A172 (cell line): ENCODE data around the gene KIAA1671. TPM values are rescaled to one million over a fixed set of nuclear protein-coding genes. Genes with fewer than 3 reads are reported as not detected.
"Not testable (repeated sequence)": the region's sequence is repeated elsewhere in the genome, so short reads cannot be mapped to it uniquely, and the experiment has no call there.

Experiments used
- DNase-seq: peaks from one replicate; pipeline ENCODE4 v3.0.0-alpha.2; 2015; ENCODE audit warnings: low spot score
- total RNA-seq: library from RNA; depleted of rRNA; stranded (reverse); fragments of >200 nt; shearing (Covaris generic); gene quantifications from 2 replicates; pipeline ENCODE4 v1.2.3, GENCODE V29; 2014

The KIAA1671 gene
- total RNA-seq, 1 experiment from 2014 or later: 6.1 TPM

- no peak for DNase-seq
Observed at GRCh38 chr22:25167834-25168601, 215.5 kb downstream of the KIAA1671 start.

GRCh38 chr22:25169278-25170031 lies 216.9 kb downstream of the KIAA1671 start:
- DNase-seq: no peak

DNA sequence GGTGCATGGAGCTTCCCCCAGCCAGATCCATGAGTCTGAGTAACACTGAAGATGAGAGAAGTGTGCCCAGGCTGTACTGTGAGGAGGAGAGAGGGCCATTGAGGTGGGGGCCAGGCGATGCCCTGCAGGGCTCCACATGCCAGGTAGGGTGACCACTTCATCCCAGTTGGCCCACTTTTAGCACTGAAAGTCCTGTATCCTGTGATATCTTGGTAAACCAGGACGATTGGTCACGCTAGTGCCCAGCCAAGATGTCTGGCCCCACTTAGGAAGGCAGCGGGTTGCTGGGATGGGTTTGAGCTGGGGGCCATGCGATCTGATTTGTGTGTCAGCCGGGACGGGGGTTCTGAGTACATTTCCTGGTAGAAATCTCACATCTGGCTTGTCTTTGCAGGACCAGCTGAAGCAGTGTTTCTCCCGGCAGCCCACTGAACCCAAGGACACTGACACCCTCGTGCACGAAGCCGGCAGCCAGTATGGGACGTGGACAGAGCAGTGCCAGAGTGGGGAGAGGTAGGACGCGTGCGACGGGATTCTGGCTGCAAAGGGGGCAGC lies 218.0 kb downstream of the KIAA1671 start:
- DNase-seq: no peak

DNA sequence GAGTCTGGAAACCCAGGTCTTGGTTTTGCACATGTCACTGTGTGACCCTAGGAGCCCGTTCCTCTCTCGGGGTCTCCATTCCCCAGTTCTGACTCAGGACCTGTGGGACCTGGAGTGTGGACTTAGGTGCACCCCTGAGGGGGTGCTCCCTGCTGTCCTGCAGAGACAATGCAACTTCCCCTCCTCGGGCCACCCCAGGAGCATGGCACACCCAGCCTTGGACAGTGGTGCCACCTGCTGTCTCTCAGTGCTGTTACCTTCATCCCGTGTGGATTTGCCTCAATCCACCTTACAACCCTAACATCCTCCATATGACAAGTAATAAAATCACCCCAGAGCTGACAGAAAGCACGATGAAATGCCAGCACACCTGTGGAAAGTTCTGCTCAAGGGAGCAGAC lies 219.6 kb downstream of the KIAA1671 start:
- DNase-seq: no peak

DNA sequence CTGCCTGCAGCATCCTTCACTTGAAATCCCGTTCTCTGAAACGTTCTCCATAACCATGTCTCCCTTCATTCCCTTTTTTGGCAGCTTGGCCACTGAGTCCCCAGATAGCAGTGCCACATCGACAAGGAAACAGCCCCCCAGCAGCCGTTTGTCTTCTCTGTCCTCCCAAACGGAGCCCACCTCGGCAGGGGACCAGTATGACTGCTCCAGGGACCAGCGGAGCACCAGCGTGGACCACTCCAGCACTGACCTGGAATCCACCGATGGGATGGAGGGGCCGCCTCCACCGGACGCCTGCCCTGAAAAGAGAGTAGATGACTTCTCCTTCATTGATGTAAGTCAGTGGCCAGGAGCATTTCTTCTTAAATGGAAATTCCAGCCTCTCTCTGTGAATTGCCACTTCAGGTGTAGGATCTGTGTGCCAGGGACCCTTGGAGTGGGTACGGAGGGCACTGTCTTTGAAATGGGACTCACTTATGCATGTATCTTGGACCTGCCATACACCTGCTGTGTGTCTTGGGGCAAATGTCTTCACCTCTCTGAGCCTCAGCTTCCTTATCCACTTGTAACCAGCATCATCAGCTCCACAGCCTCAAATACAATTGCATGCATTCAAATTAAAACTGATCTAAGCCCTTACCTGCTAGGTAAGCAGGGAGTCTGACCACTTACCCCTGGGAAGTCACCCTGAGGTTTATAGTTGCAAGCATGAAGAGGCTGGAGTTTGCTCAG lies 221.8 kb downstream of the KIAA1671 start:
- no peak for DNase-seq

GRCh38 chr22:25174888-25175411 lies 222.4 kb downstream of the KIAA1671 start:
- no peak for DNase-seq

DNA sequence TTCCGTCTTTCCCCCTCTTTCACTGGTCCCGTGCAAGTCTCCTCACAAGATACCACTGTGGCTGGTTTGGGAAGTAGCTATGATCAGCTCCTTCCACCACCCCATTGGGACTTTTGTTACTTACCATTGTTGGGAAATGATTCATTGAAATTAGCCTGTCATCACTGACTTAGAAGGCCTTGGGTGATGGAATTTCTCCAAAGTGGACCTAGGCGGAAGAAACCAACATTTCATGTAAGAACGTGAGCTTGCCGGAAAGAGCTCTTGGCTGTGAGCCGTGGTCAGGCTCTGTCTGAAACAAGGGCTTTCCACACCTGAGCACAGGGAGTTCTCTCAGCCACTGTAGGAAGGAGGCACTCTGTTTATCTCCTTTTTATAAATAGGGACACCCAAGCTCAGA lies 223.7 kb downstream of the KIAA1671 start:
- DNase-seq: no peak

DNA sequence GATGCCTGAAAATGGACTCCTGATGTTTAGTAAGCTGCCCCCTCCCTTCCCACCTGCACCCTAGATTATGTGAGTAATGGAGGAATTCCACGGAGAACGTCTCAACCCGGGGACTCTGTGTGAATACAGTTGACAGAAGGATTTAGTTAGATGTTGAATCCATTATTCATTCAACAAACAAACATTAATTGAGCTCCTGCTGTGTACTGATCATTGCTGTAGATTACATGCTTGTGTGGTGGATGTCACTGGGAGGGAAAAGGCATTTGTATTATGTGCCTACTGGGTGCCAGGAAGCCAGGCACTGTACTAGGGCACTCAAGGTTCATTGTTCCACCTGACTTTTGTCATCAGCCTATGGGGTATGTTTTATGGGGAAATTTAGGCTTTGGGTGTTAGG lies 224.3 kb downstream of the KIAA1671 start:
- no peak for DNase-seq

- no peak for DNase-seq
Observed at GRCh38 chr22:25177226-25177625, 224.7 kb downstream of the KIAA1671 start.

- DNase-seq: no peak
Observed at GRCh38 chr22:25177895-25178294, 225.4 kb downstream of the KIAA1671 start.

DNA sequence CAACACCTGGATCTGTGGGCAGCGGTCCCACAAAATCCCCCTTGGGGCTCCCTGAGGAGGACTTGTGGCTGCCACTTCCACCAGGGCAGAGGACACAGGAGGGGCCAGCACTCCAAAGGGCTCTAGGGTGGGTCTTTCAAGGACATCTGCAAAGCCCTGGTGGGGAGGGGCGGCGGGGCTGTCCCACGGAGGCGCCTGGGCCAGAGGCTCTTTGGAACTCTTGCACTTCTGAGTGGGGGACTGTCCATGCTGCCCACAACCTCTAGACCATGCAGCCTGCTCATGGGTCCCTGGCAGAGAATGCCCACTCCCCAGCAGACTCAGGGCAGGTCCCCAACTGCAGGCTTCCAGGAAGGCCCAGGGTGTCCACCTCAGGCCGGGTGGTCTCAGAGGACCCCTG lies 225.8 kb downstream of the KIAA1671 start:
- DNase-seq: not testable (repeated sequence)

DNA sequence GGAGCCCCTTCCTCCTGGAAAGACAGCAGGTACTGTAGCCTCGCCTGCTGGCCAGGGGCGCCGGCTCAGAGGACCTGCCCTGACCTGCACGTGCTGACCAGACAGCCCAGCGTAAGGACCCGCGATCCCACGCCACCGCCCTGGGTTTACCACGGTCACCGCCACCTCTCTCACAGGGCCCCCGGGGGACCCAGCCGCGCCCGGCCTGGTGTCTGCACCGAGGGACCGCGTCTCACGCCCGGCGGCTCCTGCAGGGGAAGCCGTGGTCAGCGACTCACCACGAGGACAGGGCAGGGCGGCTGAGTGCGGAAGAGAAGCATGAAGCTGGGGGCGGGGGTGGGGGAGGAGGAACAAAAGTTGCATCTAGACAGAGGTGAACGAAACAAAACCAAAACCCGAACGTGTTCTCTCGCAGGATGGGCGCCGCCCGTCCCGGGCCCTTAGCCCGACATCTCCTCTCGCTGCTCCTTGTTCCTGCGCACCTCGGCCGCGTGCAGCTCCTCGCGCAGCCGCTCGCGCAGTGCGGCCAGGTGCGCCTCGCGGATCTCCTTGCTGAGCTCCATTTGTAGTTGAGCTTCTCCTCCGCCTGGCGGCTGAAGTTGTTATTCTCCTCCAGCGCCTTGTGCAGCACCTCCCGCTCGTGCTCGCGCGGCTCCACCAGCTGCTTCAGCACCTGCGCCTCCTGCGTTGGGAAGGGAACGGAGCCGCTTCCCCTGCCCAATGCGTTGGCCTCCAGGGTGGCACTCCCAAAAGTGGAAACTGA lies 226.5 kb downstream of the KIAA1671 start:
- DNase-seq: not testable (repeated sequence)

DNA sequence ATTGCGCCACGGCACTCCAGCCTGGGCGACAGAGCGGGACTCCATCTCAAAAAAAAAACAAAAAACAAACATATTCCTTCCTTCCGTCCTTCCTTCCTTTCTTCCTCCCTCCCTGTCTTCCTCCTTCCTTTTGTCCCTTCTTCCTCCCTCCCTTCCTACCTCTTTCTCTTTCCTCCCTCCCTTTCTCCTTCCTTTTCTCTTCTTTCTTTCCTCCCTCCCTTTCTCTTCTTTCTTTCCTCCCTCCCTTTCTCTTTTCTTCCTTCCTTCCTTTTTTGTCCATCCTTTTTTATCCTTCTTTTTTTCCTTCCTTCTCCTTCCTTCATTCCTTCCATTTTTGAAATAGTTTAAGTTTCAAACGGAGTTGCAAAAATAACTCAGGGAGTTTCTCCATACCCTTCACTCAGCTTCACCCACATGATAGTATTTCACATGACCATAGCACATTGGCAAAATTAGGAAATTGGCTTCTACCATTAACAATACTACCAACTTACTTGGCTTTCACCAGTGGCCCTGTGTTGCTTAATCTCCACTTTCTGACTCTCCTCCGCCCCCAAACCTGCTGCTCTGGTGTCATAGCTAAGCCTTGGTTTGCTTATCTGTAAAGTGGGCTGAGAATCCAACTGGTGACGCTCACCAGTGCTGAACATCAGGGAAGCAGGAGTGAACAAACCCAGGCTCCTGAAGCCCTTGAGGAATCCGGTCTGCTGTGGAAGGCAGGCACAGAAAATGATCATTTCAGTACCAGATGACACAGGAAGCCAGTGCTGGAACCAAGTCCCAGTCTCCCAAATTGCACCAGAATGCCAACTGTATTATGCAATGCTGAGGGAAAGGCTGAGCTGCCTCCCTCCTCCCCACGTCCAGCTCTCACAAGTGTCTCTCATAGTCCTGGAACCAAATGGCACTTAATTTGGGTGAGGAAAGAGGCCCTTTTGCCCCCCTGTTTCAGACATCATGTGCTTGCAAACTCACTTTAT lies 229.9 kb downstream of the KIAA1671 start:
- DNase-seq: no peak

DNA sequence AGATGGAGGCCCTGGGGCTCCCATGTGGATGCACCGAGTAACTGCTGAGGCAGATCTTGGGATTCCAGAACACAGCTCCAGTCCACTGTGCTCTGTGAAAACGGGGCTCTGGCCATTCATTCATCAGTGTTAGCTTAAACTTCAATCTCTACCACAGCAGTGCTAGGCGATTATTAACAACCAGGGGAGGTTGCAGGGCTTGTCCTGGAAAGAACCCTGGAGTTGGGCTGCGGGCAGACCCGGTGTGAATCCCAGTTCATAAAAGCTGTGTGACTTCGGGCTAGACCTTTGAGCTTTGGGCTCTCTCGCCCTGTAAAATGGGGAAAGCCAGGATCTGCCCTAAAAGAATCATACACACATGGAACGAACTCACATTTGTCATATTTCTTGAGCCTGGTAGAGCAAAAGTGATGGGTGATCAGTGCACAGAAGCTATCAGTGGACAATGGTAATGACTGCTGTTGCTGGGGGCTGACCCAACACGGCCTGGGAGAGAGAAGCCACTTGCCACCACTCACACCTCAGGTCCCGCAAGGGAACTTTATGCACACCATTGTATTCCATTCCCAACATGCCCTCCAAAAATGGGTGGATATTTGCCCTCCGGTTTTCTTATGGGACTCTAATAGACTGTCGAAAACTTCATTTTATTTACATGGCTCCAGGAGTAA lies 231.6 kb downstream of the KIAA1671 start:
- DNase-seq: no peak

DNA sequence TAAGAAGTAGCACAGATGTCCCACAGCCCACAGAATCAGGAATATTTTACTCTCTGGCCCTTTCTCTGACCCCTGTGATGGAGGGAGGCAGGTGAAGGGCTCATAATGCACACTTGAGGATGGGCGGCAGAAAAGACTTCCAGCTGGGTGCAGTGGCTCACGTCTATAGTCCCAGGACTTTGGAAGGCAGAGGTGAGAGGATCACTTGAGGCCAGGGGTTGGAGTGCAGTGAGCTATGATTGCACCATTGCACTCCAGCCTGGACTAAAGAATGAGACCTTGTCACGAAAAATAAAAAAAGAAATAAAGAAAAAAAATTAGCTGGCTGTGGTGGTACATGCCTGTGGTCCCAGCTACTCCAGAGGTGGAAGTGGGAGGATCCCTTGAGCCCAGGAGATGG lies 233.6 kb downstream of the KIAA1671 start:
- no peak for DNase-seq

DNA sequence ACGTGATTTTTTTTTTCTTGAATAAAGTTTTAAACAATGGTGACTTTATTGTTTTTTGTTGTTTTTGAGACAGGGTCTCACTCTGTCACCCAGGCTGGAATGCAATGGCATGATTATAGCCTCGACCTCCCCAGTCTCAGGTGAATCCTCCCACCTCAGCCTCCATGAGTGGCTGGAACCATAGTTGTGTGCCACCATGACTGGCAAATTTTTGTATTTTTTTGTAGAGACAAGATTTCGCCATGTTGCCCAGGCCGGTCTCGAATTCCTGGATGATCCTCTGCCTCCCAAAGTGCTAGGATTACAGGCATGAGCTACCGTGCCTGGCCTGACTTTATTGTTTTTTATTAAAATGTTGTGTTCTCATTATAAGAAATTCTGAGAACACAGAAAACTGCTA lies 235.0 kb downstream of the KIAA1671 start:
- no peak for DNase-seq

DNA sequence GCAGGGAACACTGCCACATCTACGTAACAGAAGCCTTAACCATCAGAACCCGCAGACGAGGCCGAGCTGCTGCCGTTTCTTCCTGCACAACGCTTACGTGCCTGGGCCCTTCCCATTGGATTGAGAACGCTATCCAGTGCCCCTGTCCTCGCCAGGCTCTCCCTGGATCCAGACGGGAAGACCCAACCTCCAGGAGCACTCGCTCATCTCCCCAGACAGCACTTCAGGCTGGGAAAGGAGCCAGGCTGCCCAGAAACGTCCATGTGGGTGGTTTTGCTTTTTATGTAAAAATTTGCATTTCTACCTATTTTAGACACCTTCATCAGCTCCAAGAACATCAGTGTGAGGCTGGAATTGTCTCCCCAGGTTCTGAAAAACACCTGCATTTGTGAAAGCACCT lies 239.9 kb downstream of the KIAA1671 start:
- no peak for DNase-seq

GRCh38 chr22:25193130-25193529 lies 240.6 kb downstream of the KIAA1671 start:
- no peak for DNase-seq

- no peak for DNase-seq
Observed at GRCh38 chr22:25193548-25193947, 241.0 kb downstream of the KIAA1671 start.
